GM10248 (cell line): ENCODE data around the gene ZSWIM6.

ENCODE experiments used
- CTCF ChIA-PET: fragments of 300-600 bp; sonication (Branson Sonifier 250); formaldehyde crosslinking; extraction: SDS; loops from one replicate; lab custom pipeline; 2021; ENCODE audit warnings: antibody characterized with exemption; lab: Yijun Ruan, JAX
- POLR2A ChIA-PET: fragments of 350-650 bp; sonication (Branson Sonifier 250); formaldehyde crosslinking; extraction: SDS; loops from one replicate; lab custom pipeline; 2020; ENCODE audit warnings: antibody characterized with exemption; lab: Yijun Ruan, JAX
- DNase-seq: peaks from one replicate; pipeline ENCODE4 v3.0.0; 2012; ENCODE audit errors: extremely low spot score
- CTCF ChIP-seq: IDR thresholded peaks from 2 replicates; pipeline ENCODE4 v1.5.1; 2012; ENCODE audit warnings: mild to moderate bottlenecking, low read depth; ENCODE audit errors: extremely low read depth, missing control alignments, control extremely low read depth

The ZSWIM6 gene

GRCh38 chr5:61587125-61587524, 255.1 kb downstream of the ZSWIM6 start:
- ChIA-PET CTCF (interaction anchor here (2.5 kb wide), 1 partner anchor 8 kb away, joined by 10 read pairs; no protein-coding TSS in a partner anchor), POLR2A (no interaction called here)
- no peak for TF ChIP-seq CTCF
- DNase-seq: no peak

GRCh38 chr5:61588216-61588615, 256.2 kb downstream of the ZSWIM6 start:
- no peak for TF ChIP-seq CTCF
- no peak for DNase-seq
- ChIA-PET CTCF (interaction anchor here (2.4 kb wide), 1 partner anchor 10 kb away, joined by 11 read pairs; no protein-coding TSS in a partner anchor), POLR2A (no interaction called here)

GRCh38 chr5:61589946-61590345, 257.9 kb downstream of the ZSWIM6 start:
- TF ChIP-seq CTCF: no peak
- no peak for DNase-seq
- CTCF ChIA-PET: interaction anchor here (2.4 kb wide), 1 partner anchor 8 kb away, joined by 11 read pairs; no protein-coding TSS in a partner anchor
- POLR2A ChIA-PET: no interaction called here

GRCh38 chr5:61590473-61590872, 258.4 kb downstream of the ZSWIM6 start:
- no peak for DNase-seq
- CTCF ChIA-PET: no interaction called here
- TF ChIP-seq CTCF: no peak
- POLR2A ChIA-PET: no interaction called here

GRCh38 chr5:61591859-61592258, 259.8 kb downstream of the ZSWIM6 start:
- DNase-seq: no peak
- TF ChIP-seq CTCF: no peak
- ChIA-PET CTCF (no interaction called here), POLR2A (no interaction called here)

GRCh38 chr5:61595426-61595825, 263.4 kb downstream of the ZSWIM6 start:
- no peak for TF ChIP-seq CTCF
- CTCF ChIA-PET: interaction anchor here (1.0 to 2.4 kb wide), 4 partner anchors 8 to 27 kb away, joined by 3 to 10 read pairs (median 6); no protein-coding TSS in a partner anchor
- POLR2A ChIA-PET: no interaction called here
- no peak for DNase-seq
